Activated T-cell treated with anti-CD3 and anti-CD28 coated beads, Interleukin-2, amount 50 U/mL, for 72 hours (primary cell): ENCODE data around the gene TWNK. TPM values are rescaled to one million over a fixed set of nuclear protein-coding genes. Genes with fewer than 3 reads are reported as not detected.

ENCODE experiments used
- ATAC-seq, 2 donors: fragments of 150-1000 bp; cut with Tn5 transposase; replicated peaks in 1 of 2; 2 replicates each; pipeline ENCODE4 v1.10.0; 2021; ENCODE audit warnings: moderate library complexity in 2 of 2, mild to moderate bottlenecking in 1 of 2
- DNase-seq, 2 donors: peaks; one replicate each; pipeline ENCODE4 v3.0.0; 2021 to 2022; ENCODE audit warnings: mixed read lengths in 1 of 2
- H3K27ac Mint-ChIP-seq: one replicate; pipeline ENCODE4 v1.8.0; 2022; ENCODE audit warnings: mild to moderate bottlenecking, moderate library complexity, mixed read lengths
- H3K27me3 Mint-ChIP-seq: one replicate; pipeline ENCODE4 v1.8.0; 2022; ENCODE audit warnings: low read depth, mixed read lengths
- H3K36me3 Mint-ChIP-seq, 2 donors: one replicate each; pipeline ENCODE4 v1.8.0; 2022; ENCODE audit warnings: mixed read lengths in 2 of 2, mild to moderate bottlenecking in 1 of 2; ENCODE audit not compliant: insufficient read depth in 2 of 2
- H3K4me1 Mint-ChIP-seq: one replicate; pipeline ENCODE4 v1.8.0; 2022; ENCODE audit warnings: low read depth, mixed read lengths
- H3K4me3 Mint-ChIP-seq, 2 donors: one replicate each; pipeline ENCODE4 v1.8.0; 2022; ENCODE audit warnings: mild to moderate bottlenecking in 2 of 2, mixed read lengths in 2 of 2, moderate library complexity in 2 of 2
- H3K9me3 Mint-ChIP-seq, 2 donors: one replicate each; pipeline ENCODE4 v1.8.0; 2022; ENCODE audit warnings: mixed read lengths in 2 of 2
- total RNA-seq, 2 donors: library from RNA; stranded (reverse); gene quantifications; one replicate each; pipeline ENCODE4 v1.2.3, GENCODE V29; 2022

Gene TWNK
- total RNA-seq, 2 donors from 2014 or later, result 12.0 to 12.3 TPM

GRCh38 chr10:101014230-101014884, 27.0 kb downstream of the TWNK start:
- Mint-ChIP-seq H3K27me3 (peaks cover 37% of the 10 kb centered on the region), H3K36me3 (no peaks in the 10 kb centered on the region), H3K4me1 (peaks cover 33% of the 10 kb centered on the region), H3K27ac (no peak overlapping the region), H3K9me3 (no peaks in the 10 kb centered on the region), H3K4me3 (no peak overlapping the region)
- DNase-seq, result peak; percentile 80 to 84
- peak; percentile 33 to 41 for ATAC-seq

- H3K4me3 Mint-ChIP-seq, result no peak overlapping the region
- H3K4me1 Mint-ChIP-seq, result peaks cover 33% of the 10 kb centered on the region
- peak in 1 of 2 donors; percentile 18 for DNase-seq
- H3K27me3 Mint-ChIP-seq, result peaks cover 42% of the 10 kb centered on the region
- ATAC-seq, result peak in 1 of 2 donors; percentile 35
- no peak overlapping the region for H3K27ac Mint-ChIP-seq
- no peaks in the 10 kb centered on the region for H3K9me3 Mint-ChIP-seq
- no peaks in the 10 kb centered on the region for H3K36me3 Mint-ChIP-seq
Observed at GRCh38 chr10:101014966-101015581, 27.7 kb downstream of the TWNK start.

- ATAC-seq (no peak), DNase-seq (no peak)
- H3K4me1 Mint-ChIP-seq, result peaks cover 33% of the 10 kb centered on the region
- H3K36me3 Mint-ChIP-seq, result no peaks in the 10 kb centered on the region
- no peak overlapping the region for H3K4me3 Mint-ChIP-seq
- H3K27ac Mint-ChIP-seq, result no peak overlapping the region
- H3K27me3 Mint-ChIP-seq, result peaks cover 44% of the 10 kb centered on the region
- no peaks in the 10 kb centered on the region for H3K9me3 Mint-ChIP-seq
Observed at GRCh38 chr10:101015582-101015973, 28.2 kb downstream of the TWNK start.

GRCh38 chr10:101016814-101017213, 29.5 kb downstream of the TWNK start:
- ATAC-seq, result no peak
- no peak overlapping the region for H3K4me3 Mint-ChIP-seq
- peaks cover 50% of the 10 kb centered on the region for H3K27me3 Mint-ChIP-seq
- no peaks in the 10 kb centered on the region for H3K9me3 Mint-ChIP-seq
- peaks cover 33% of the 10 kb centered on the region for H3K4me1 Mint-ChIP-seq
- H3K27ac Mint-ChIP-seq, result no peak overlapping the region
- DNase-seq, result no peak
- no peaks in the 10 kb centered on the region for H3K36me3 Mint-ChIP-seq

GRCh38 chr10:101018118-101018599, 30.8 kb downstream of the TWNK start:
- H3K36me3 Mint-ChIP-seq, result no peaks in the 10 kb centered on the region
- peaks cover 26% of the 10 kb centered on the region for H3K4me1 Mint-ChIP-seq
- H3K27me3 Mint-ChIP-seq, result peaks cover 48% of the 10 kb centered on the region
- H3K4me3 Mint-ChIP-seq, result peak overlapping the region in 1 of 2 donors; percentile 32
- ATAC-seq (no peak), DNase-seq (no peak)
- no peaks in the 10 kb centered on the region for H3K9me3 Mint-ChIP-seq
- no peak overlapping the region for H3K27ac Mint-ChIP-seq

GRCh38 chr10:101018600-101019439, 31.5 kb downstream of the TWNK start:
- H3K36me3 Mint-ChIP-seq, result no peaks in the 10 kb centered on the region

GRCh38 chr10:101019440-101019703, 32.0 kb downstream of the TWNK start:
- no peak overlapping the region for H3K27ac Mint-ChIP-seq
- no peaks in the 10 kb centered on the region for H3K9me3 Mint-ChIP-seq
- no peak overlapping the region for H3K4me3 Mint-ChIP-seq
- ATAC-seq (no peak), DNase-seq (no peak)
- H3K36me3 Mint-ChIP-seq, result no peaks in the 10 kb centered on the region
- peaks cover 44% of the 10 kb centered on the region for H3K27me3 Mint-ChIP-seq
- H3K4me1 Mint-ChIP-seq, result peaks cover 17% of the 10 kb centered on the region

More at GRCh38 chr10:101018600-101019439, 31.5 kb downstream of the TWNK start:
- H3K27me3 Mint-ChIP-seq, result peaks cover 44% of the 10 kb centered on the region
- H3K27ac Mint-ChIP-seq, result no peak overlapping the region
- peak overlapping the region in 1 of 2 donors; percentile 32 for H3K4me3 Mint-ChIP-seq
- DNase-seq (peak; percentile 88 to 89), ATAC-seq (peak; percentile 85)
- H3K9me3 Mint-ChIP-seq, result no peaks in the 10 kb centered on the region
- peaks cover 22% of the 10 kb centered on the region for H3K4me1 Mint-ChIP-seq

- Mint-ChIP-seq H3K9me3 (no peaks in the 10 kb centered on the region), H3K36me3 (no peaks in the 10 kb centered on the region), H3K27me3 (peaks cover 44% of the 10 kb centered on the region), H3K4me3 (no peak overlapping the region), H3K27ac (no peak overlapping the region), H3K4me1 (peaks cover 6% of the 10 kb centered on the region)
- no peak for ATAC-seq
- DNase-seq, result no peak
Observed at GRCh38 chr10:101020427-101021075, 33.2 kb downstream of the TWNK start.

- Mint-ChIP-seq H3K4me1 (peaks cover 6% of the 10 kb centered on the region), H3K9me3 (no peaks in the 10 kb centered on the region), H3K4me3 (no peak overlapping the region), H3K27ac (no peak overlapping the region), H3K36me3 (no peaks in the 10 kb centered on the region), H3K27me3 (peaks cover 40% of the 10 kb centered on the region)
- DNase-seq (no peak), ATAC-seq (no peak)
Observed at GRCh38 chr10:101021239-101021638, 33.9 kb downstream of the TWNK start.

- H3K4me3 Mint-ChIP-seq, result no peak overlapping the region
- no peak for DNase-seq
- H3K9me3 Mint-ChIP-seq, result no peaks in the 10 kb centered on the region
- H3K36me3 Mint-ChIP-seq, result no peaks in the 10 kb centered on the region
- no peak overlapping the region for H3K27ac Mint-ChIP-seq
- peaks cover 34% of the 10 kb centered on the region for H3K27me3 Mint-ChIP-seq
- no peak for ATAC-seq
- peaks cover 6% of the 10 kb centered on the region for H3K4me1 Mint-ChIP-seq
Observed at GRCh38 chr10:101021692-101022251, 34.4 kb downstream of the TWNK start.

GRCh38 chr10:101022967-101023705, 35.8 kb downstream of the TWNK start:
- Mint-ChIP-seq H3K4me3 (no peak overlapping the region), H3K27ac (no peak overlapping the region), H3K36me3 (no peaks in the 10 kb centered on the region), H3K27me3 (peaks cover 21% of the 10 kb centered on the region), H3K9me3 (no peaks in the 10 kb centered on the region), H3K4me1 (peaks cover 6% of the 10 kb centered on the region)
- ATAC-seq, result no peak
- no peak for DNase-seq

GRCh38 chr10:101027106-101027720, 39.9 kb downstream of the TWNK start:
- Mint-ChIP-seq H3K9me3 (no peaks in the 10 kb centered on the region), H3K27ac (no peak overlapping the region), H3K36me3 (no peaks in the 10 kb centered on the region), H3K4me1 (peaks cover 9% of the 10 kb centered on the region), H3K4me3 (no peak overlapping the region), H3K27me3 (peaks cover 7% of the 10 kb centered on the region)
- ATAC-seq (no peak), DNase-seq (no peak)
